ENCODE data around the gene SMAGP.
"Not testable (repeated sequence)": the region's sequence is repeated elsewhere in the genome, so short reads cannot be mapped to it uniquely, and the experiment has no call there.

- not testable (repeated sequence) for TF ChIP-seq POLR2A (IDR thresholded peaks at IDR 0.05; ENCODE audit: low read depth, low read length); CTCF (conservative IDR thresholded peaks at IDR 0.05; ENCODE audit: low read depth, low read length); FOS (IDR thresholded peaks at IDR 0.05; ENCODE audit: low read depth, low read length); MXI1 (IDR thresholded peaks at IDR 0.05; ENCODE audit: borderline replicate concordance, low read depth, low read length); RFX5 (IDR thresholded peaks at IDR 0.05; ENCODE audit: low read depth, low read length); MAZ (IDR thresholded peaks at IDR 0.05; ENCODE audit: borderline replicate concordance, low read depth, low read length); USF2 (IDR thresholded peaks at IDR 0.05; ENCODE audit: low read depth, low read length); RAD21 (IDR thresholded peaks at IDR 0.05; ENCODE audit: low read length); BHLHE40 (IDR thresholded peaks at IDR 0.05; ENCODE audit: low read depth, low read length); ELK1 (IDR thresholded peaks at IDR 0.05; ENCODE audit: borderline replicate concordance, low read depth, low read length); CHD1 (IDR thresholded peaks at IDR 0.05; ENCODE audit: low read depth, low read length)
Observed at GRCh38 chr12:51219857-51220256, 50.4 kb downstream of the SMAGP start.

Data from IMR-90 (cell line).